HT-29 (cell line): ENCODE measurements around the gene FSD1L. TPM values are rescaled to one million over a fixed set of nuclear protein-coding genes. Genes with fewer than 3 reads are reported as not detected.
"Not testable (repeated sequence)": the region's sequence is repeated elsewhere in the genome, so short reads cannot be mapped to it uniquely, and the experiment has no call there.

ENCODE experiments used
- DNase-seq: peaks from one replicate; pipeline ENCODE4 v3.0.0-alpha.2; 2015; ENCODE audit warnings: low spot score
- total RNA-seq: library from RNA; depleted of rRNA; stranded (reverse); fragments of >200 nt; shearing (Covaris generic); gene quantifications from 2 replicates; pipeline ENCODE4 v1.2.3, GENCODE V29; 2014

The FSD1L gene
- total RNA-seq, 1 experiment from 2014 or later, result 2.7 TPM

DNA sequence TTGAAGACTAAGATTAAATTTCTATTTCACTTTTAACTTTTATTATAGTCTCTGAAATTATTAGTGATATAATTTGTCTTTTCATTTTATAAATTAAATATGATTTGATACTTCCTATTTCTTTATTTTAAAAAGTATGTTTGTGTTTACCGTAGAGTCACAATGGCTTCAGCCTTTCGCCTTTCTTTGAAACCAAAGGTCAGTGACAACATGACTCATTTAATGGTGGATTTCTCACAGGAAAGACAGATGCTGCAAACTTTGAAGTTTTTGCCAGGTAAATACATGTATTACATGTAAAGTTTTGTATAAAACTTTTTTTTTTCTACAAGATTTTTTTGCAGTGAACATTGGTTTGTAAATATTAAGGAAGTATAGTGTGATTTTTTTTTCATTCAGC, 36.4 kb downstream of the FSD1L start:
- peak; percentile 21 for DNase-seq

DNA sequence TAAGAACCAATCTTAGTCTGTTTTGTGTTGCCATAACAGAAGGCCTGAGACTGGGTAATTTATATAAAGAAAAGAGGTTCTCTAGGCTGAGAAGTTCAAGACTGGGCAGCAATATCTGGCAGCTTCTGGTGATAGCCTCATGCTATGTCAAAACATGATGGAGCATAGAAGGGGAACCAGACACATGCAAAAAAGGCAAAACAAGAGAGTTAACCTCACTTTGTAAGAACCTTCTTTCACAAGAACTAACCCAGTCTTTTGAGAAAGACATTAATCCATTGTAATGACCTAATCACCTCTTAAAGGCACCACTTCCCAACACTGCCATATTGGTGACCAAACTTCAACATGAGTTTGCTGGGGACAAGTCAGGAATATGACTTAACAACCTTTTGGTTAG, 37.3 kb downstream of the FSD1L start:
- DNase-seq, result no peak

DNA sequence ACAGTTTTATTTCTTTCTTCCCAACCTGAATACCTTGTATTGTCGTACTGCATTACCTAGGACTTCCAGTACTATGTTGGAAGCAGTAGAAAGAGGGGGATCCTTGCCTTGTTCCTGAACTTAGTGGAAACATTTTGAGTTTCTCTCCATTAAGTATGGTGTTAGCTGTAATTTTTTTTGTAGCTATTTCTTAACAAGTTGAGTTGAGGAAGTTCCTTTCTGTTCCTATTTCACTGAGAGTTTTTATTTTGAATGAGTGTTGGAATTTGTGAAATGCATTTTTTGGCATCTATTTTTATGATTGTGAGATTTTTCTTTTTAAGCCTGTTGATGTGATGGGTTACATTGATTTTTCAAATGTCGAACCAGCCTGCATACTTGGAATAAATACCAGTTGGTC, 49.0 kb downstream of the FSD1L start:
- no peak for DNase-seq

DNA sequence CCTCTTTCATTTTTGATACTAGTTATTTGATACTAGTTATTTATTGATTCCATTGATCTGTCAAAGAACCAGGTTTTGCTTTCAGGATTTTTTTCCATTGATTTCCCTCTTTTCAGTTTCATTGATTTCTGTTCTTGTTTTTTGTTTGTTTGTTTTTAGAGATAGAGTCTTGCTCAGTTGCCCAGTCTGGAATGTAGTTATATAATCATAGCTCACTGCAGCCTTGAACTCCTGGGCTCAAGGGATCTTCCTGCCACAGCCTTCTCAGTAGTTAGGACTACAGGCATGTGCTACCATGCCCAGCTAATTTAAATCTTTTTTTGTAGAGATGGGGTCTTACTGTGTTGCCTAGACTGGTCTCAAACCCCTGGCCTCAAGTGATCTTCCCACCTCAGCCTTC, 49.9 kb downstream of the FSD1L start:
- DNase-seq, result no peak

DNA sequence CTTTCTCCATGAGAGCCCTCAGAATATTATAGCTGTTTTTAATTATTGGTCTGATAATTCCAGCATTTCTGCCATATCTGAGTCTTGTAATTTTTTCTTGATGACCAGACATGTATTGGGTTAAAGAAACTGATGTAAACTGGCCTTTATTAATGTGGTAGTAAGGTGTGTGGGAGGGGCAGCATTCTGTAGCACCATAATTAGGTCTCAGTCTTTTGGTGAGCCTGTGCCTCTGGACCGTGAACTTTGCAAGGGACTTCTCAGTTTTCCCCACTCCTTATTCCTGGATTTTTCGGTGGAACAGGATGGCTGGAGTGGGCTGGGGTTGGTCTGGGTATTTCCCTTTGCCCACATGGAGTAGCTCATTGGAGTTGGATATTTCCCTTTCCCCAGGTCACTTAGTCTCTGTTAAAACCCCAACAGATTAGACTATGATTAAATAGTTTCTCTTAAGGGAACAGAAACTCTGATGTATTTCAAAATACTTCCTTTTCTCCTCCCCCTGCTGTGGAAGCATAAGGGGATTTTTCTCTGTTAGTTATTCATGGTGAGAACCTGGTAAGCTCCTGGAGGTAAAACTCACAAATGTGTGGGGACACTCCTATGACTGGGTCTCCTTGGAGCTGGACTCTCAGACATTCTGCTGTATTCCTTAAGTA, 52.4 kb downstream of the FSD1L start:
- DNase-seq, result no peak

DNA sequence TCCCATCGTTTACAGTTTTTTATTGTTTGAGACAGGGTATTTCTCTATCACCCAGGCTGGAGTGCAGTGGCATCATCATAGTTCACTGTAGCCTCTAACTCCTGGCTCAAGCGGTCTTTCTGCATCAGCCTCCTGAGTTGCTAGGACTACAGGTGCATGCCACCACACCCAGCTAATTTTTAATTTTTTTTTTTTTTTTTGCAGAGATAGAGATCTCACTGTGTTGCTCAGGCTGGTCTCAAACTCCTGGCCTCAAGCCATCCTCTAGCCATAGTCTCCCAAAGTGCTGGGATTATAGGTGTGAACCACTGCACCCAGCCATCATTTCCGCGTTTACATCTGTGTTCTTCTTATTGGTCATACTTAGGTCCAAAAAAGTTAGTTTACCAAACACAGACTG, 53.6 kb downstream of the FSD1L start:
- no peak for DNase-seq

DNA sequence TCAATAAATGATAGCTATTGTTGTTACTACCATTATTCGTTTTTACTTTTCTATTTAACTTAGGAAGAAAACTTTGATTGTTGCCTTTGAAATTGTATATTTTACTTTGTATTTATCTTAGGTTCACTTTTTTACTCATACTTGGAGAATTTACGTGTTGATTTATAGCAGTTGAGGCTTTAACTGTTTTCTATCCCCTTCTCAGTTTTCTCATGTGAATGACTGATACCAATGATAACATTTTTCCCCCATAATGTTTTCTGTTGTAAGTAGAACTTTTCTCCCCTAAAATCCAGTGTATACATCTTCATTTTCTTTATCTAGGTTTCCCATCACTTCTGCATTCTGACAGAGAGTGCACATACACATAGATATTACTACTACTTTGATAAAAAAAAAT, 54.4 kb downstream of the FSD1L start:
- no peak for DNase-seq

DNA sequence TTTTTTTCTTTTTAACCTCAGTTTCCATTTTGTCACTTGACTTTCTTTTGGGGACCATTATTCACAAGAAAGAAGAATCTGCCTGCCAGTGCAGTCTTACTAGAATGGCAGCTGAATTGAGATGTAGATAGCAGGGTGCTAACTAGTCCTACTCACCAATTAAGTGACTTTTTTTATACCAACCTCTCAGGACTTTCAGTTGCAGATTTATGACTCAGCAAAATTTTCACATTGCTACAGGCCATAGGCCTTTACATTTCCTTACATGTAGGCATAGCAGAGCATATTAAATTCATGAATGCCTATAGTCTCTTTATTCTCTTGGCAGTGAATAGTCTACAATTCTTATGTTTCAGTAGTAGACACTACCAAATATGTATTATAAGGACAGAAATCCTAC, 56.0 kb downstream of the FSD1L start:
- DNase-seq, result no peak

DNA sequence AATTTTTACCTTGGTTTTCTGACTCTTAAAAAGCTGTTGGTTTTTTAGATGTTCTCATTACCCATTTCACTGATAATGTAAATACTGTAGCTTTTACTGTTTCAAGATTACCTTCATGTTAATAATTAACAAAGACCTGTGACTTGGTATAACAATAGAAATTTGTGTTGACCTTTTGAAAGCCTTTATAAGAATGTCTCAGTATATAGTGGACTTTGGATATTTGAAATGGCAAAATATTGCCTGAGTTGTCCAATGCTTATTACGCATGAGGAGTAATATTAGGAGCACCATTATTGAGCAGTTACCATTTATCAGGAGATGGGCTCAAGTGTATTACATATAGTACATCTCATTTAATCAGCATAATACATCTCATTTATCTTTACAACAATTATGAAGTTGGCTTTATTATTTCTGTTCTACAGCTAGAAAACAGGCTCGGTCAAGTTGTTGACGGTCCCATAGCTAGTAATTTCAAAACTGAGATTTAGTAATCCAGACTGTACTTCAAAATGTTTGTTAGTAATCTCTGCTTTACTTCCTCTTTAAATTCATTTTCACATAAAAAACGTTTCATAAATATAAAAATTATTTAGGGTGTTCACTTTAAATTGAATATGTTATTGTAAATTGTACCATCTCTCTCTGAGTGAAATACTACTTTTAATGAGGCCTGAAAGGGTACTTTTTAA, 59.4 kb downstream of the FSD1L start:
- peak; percentile 15 for DNase-seq

DNA sequence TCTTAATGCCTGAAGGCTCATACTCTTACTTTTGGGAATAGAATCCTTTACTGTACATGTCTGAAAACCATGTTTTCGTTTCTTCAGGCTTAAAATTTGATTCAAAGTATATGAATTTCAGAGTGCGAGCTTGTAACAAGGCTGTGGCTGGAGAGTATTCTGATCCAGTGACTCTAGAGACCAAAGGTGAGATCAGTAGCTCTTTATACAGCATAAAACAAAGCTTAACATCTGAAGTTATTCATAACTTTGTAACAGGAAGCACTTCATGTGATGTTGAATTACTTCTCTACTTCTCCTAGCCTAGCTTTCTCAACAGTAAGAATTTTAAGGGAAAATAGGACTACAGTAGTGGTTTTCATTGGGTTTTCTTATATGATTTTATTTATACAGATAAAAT, 60.7 kb downstream of the FSD1L start:
- DNase-seq, result no peak

DNA sequence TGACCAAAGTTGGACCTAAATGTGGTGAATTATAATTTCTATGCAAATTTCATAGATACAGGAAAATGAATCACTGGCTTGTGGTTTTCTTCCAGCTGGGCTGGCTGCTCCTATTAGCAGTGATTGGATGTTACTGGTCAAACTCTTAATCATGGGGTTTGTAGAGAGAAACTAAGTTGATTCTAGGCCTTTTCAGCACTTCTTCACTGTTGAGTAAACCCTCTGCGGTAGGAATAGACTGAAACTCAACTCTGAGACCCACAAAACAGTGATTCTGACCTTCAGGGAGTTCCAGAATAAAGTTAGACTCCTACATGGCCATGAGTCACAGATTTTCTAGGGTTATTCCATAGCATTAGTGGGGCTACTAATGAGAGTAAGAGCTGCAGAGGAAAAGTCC, 62.2 kb downstream of the FSD1L start:
- no peak for DNase-seq

DNA sequence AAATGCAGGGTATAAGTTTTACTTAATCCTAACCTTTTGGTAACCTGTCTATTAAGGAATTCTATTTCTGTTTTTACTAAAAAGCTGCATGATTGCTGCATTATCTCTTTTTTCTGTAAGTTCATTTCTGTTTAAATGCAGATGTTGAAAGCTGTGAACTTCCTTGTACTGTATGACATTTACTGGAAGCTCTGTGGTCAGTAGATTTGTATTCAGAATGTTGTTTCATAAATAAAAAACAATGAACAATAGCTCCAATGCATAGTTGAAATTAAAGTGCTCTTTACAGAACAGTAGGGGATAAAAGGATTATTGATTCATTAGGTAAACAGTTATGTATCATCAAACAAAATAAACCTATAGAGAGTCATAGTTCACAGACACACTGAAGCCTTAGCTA, 63.6 kb downstream of the FSD1L start:
- DNase-seq, result no peak

DNA sequence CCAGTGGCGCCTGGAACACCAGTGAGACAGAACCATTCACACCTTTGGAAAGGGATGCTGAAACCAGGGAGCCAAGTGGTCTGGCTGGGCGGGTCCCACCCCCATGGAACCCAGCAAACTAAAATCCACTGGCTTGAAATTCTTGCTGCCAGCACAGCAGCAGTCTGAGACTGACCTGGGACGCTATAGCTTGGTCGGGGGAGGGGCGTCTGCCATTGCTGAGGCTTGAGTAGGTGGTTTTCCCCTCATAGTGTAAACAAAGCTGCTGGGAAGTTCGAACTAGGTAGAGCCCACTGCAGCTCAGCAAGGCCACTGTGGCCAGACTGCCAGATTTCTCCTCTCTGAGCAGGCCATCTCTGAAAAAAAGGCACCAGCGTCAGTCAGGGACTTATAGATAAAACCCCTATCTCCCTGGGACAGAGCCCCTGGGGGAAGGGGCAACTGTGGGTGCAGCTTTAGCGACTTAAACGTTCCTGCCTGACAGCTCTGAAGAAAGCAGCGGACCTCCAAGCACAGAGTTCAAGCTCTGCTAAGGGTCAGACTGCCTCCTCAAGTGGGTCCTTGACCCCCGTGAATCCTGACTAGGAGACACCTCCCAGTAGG, 68.1 kb downstream of the FSD1L start:
- DNase-seq, result no peak

DNA sequence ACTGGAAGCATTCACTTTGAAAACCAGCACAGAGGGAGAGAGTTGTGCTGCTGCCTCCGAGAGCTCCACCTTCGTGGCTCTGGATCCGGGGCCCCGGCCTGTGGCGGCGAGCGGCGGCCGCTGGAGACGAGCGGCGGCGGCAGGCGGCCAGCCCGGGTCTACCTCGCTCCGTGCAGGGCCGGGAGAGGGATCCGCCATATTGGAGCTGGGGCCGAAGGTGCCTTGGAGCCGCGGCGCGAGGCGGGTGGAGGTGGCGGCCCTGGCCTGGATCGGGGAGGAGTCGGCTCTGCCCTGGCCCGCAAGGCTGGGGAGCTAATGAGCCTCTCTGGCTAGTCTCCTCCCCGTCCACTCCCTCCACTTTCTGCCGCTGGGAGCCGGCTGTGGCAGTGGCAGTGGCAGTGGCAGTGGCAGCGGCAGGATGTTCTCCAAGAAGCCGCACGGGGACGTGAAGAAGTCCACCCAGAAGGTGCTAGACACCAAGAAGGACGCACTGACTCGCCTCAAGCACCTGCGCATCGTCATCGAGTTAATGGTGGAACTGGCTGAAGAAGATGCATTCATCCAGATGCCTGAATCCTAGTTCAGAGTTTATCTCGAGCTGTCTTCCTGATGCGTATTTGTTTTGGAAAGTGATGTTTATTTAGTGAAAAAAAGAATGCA, 72.0 kb downstream of the FSD1L start:
- DNase-seq, result not testable (repeated sequence)

DNA sequence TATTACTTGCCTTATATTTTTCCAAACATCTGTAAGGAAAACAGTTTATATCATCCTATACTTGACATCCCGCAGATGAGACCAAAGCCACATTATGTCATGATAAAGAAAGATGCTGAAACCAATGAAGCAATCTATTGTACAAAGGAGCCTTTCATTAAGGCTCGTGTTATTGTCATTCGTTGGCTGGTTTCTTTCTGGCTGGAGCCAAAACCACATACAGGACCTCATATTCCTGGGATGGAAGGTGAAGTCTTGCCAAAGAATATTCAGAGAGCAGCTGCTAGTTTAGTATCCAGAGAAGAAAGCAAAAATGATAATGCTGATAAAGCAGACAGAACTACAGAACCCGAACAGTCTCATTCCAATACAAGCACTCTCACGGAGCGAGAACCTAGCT, 73.2 kb downstream of the FSD1L start:
- not testable (repeated sequence) for DNase-seq

DNA sequence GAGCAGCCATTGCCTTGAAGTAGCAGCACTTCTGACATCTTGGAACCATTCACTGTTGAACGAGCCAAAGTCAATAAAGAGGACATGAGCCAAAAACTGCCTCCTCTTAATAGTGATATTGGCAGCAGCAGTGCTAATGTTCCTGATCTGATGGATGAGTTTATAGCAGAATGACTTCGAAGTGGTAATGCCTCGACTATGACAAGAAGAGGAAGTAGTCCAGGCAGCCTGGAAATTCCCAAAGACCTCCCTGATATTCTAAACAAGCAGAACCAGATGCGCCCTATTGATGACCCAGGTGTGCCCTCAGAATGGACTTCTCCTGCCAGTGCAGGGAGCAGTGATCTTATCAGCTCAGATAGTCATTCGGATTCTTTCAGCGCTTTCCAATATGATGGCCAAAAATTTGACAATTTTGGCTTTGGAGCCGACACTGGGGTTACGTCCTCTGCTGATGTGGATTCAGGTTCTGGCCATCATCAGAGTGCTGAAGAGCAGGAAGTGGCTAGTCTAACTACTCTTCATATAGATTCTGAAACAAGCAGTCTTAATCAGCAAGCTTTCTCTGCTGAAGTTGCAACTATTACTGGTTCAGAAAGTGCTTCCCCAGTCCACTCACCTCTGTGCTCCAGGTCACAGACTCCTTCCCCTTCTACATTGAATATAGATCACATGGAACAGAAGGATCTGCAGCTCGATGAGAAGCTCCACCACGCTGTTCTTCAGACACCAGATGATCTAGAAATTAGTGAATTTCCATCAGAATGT, 75.0 kb downstream of the FSD1L start:
- not testable (repeated sequence) for DNase-seq

DNA sequence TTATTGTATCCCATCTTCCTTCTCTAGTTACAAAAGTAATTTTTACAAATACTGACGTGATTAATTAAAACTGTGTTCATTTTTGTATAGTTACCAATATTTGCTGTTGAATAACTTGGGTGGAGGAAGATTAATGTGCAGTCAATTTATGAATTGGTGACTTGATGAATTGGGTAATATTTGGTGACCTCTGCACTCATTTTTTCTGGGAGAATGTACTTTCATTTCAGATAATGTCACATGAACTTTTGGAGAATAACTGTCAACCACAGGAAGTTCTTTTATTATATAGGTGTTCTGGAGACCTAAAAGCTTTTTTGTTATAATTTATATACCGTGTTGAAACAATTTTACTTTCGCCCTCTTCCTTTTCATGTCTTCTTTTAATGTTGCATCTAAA, 83.7 kb downstream of the FSD1L start:
- DNase-seq, result no peak

DNA sequence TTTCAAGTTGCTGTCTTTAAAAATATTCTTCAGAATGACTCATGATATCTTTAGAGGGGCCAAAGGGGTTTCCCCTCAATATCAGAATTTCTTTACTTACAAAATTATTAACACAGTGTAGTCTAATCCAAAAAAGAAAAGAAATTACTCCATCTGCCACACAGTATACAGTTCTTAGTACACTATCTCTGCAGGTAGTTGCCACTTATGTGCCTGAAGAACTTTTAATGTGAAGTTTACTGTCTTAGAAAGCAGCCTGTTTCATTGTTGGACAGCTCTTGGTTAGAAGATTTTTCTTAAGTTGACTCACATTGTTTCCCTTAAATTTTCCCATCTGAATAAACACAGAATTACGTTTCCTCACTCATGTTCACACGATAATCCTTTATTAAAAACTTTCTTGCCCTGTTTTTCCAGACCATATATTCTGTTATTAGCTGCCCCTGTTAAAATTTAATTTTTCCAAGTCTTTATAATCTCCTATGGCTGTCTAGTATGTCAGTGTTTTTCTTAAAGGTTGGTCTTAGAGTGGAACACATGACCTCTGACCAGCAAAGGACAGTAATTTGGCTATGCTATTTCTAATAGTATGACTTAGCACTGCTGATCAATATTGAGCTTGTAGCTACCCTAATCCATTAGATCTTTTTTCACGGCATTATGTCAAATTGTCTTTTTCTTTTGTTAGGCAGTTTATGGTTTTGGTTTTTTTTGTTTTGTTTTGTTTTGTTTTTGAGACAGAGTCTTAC, 88.3 kb downstream of the FSD1L start:
- DNase-seq, result no peak

DNA sequence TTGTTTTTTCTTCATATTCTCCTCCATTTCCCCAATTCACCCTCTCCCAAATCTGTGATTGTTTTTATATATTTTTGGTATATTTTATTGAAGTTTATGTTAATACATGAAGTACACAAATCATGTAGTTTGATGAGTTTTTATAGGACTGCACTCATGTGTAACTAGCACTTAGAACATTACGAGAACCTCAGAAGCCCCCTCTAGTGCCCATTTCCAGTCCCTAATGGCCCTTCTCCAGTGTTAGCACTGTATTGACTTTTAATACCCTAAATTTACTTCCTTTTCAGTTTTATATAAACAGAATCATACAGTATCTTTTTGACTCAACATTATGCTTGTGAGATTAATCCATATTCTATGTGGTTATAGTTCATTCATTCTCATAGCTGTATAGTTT, 91.6 kb downstream of the FSD1L start:
- DNase-seq, result peak; percentile 12

DNA sequence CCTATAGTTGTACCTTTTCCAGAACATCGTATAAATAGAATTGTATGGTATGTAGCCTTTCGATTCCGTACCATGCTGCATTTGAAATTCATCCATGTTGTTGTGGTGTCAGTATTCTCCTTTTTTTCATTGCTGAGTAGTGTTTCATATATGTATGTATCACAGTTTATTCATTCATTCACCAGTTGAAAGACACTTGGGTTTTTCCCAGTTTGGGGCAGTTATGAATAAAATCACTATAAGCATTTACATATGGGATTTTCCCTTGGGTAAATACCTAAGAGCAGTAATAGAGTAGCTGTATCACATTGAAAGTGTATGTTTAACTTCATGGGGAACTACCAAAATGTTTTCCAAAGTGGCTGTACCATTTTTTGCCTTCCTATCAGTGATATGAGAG, 94.0 kb downstream of the FSD1L start:
- no peak for DNase-seq

DNA sequence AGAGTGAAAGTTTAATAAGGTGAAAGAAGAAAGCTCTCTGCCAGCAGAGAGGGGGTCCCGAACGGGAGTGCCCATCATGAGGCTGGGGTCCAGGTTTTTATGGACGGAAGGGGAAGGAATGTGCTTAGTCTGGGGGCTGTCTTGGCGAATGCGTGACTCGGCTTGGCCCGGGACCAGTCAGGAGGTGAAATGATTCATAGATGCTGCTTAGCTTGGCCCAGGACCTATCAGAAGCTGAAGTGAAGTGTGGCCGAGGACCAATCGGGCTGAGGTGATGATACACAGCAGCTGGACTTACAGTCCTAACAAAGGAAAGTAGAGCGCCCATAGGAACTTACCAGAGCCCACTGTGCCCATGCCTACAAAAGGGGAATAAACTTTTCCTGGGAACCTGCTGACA, 106.2 kb downstream of the FSD1L start:
- no peak for DNase-seq
